Anterior cingulate cortex (tissue), 58 donors: ENCODE data around the gene POTEJ.
"Not testable (repeated sequence)": the region's sequence is repeated elsewhere in the genome, so short reads cannot be mapped to it uniquely, and the experiment has no call there.

ENCODE experiments used
- DNase-seq, 58 donors: peaks; one replicate each; lab custom pipeline; 2025; lab: John Stamatoyannopoulos, UW

POTEJ gene

DNA sequence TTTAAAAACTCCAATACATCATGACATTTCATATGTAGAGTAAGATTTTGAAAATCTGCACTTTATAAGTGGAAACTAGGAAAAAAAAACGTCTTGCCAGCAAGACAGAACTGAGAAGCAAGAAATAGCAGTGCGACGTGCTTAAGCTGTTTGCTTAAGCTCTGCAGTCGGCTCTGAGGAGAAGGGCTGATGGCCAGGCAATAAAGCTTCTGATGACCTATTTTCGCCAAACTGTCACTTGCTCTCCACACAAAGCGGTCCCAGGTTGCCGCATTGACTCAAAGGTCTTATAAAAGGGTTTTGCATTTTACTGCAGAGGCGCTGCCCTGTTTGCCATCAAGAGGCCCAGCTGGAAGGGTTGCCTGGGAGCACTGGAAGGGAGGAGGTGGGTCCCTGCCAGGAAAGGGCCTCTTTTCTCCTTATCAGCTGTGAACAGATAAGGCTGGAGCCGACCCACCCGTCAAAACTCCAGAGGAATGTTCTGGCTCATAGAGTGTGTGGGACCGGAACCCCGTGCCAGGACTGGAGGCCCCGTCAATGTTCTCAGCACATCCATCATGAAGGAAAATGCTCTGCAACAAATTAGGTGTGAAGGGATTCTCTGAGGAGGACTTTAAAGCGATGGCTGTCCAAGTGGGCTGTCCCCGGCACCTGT is 9.5 kb upstream of the POTEJ start:
- DNase-seq: not testable (repeated sequence)

DNA sequence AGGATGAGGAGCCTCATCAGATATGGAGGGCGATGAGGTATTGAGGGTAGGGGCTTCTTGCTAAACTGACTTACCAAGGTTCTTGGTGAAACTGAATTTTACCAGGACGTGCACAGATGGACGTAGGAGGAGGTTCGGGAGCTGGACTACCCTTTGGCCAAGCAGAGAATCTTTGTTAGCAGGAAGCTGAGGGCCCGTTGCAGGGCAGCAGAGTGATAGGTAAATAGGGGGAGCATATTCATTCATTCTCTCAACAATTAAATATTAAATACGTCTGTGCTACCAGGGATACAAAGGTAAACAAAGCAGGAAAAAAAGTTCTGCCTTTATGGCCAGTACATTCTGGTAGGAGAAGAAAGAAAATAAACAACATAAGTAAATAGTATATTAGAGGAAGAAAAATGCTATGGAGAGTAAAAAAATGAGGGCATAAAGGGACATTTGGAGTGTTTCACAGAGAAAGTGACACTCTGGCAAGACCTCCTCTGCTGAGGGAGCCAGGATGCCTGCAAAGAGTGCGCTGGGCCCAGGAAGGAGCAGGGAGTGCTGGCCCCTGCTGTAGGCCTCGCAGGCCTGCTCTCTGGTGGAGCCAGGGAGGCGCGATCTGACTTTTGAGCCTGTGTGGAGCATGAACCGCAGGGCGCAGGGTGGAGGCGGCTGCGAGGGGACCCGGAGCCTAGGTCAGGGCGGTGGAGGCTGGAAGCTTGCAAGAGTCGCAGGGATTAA is 2.8 kb upstream of the POTEJ start:
- not testable (repeated sequence) for DNase-seq

DNA sequence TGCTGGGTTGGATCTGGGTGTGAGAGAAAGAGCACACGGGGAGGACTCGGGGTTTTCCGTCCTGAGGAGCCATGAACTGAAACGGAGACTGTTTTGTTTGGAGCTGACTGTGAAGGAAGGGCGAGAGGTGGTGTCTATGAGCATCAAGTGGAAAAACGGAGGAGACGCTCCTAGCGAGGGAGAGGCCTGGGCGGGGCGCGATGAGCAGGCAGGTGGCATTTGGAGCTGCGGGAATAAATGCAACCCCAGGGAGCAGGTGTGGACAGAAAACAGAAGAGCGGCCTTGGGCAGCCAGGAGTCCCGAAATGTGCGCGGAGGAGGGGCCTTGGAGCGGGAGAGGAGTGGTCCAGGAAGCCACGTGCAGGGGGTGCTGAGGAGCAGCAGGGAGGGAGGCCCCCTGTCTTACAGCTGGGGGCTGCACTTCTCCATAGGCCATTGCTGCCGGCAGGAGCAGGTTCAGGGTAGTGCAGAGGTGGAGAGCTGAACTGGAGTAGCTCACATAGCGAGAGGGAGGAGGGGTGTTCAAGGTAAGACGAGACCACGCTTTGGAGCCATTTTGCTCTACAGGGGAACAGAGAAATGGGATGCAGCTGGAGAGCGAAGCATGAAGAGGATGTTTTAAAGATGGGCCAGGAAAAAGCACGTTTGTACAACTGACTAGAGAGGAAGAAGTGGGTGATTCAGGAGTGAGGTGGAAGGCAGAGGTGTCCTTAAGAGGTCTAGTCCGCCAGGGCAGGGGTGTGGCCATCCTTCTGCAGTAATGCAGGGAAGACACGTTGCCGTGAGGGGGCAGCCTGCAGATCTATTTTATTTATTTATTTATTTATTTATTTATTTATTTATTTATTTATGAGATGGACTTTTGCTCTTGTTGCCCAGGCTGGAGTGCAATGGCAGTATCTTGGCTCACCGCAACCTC is 2.0 kb upstream of the POTEJ start:
- DNase-seq: not testable (repeated sequence)

DNA sequence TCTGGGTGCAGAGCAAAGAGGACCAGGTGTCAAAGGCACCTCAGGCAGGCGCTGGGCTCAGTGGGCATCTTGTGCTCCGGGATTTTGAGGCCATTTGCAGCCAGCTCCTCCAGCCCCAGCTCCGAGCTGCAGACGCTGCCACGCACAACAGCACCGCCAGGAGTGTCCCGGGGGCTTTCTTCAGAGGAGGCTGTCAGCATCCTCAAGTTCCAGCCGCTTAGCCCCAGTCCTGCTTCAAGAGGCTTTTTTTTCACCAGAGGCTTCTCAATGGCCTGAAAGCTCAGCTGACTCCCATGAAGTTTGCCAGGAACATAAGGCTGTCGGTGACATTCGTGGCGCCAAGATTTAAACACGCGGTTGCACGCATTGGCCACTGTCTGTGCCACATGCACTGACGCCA is 754 bp upstream of the POTEJ start:
- not testable (repeated sequence) for DNase-seq

DNA sequence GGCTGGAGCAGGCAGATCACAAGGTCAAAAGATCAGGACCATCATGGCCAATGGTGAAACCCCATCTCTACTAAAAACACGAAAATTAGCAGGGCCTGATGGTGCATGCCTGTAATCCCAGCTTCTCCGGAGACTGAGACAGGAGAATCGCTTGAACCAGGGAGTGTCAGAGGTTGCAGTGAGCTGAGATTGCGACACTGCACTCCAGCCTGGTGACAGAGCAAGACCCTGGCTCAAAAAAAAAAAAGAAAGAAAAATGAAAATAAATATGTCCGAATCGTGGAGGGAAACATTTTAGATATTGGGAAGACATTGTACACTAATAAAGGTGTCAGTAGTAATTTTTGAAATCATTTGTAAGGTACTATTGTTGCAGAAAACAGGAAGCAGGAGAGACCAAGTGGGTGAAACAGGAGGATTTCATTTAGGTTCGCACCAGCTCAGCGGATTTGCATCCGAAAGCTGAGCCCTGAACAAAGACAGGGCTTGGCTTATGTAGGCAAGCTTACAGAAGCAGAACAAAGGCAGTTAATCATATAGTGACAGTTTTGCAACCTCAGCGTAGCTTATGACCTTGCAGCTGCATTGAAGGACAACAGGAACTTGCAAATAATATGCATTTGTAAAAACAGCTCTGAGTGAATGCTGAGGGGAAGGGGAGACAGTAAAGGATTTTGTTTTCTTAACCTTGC is 17.7 kb downstream of the POTEJ start:
- DNase-seq: not testable (repeated sequence)

DNA sequence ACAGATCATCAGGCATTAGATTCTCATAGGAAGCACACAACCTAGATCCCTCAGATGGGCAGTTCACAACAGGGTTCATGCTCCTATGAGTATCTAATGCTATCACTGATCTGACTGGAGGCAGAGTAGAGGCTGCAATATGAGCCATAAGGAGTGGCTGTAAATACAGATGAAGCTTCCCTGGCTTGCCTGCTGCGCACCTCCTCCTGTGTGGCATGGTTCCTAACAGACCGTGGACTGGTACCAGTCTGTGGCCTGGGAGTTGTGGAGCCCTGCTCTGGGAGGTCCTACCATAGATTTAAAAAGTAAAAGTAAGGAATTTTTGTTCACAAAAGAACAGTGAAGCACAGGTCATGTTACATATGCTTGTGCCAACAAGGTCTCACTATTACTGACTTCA is 27.7 kb downstream of the POTEJ start:
- not testable (repeated sequence) for DNase-seq

DNA sequence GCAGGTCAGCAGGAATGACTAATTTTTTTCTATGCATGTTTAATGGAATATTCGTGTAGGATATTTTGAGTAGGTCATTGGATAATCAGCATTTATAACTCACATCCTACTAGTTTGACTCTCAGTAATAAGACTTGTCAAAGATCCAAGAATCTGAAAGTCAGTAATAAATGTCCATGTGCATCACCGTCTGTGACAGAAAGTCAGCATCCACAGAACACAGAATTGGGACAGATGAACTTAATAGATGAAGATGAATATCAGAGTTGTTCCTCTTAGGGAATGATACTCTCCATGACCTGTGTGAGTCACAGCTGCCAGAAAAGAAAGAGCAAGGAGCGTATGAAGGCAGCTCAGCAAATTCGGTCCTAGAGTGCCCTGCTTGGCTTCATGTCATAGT is 30.4 kb downstream of the POTEJ start:
- not testable (repeated sequence) for DNase-seq

DNA sequence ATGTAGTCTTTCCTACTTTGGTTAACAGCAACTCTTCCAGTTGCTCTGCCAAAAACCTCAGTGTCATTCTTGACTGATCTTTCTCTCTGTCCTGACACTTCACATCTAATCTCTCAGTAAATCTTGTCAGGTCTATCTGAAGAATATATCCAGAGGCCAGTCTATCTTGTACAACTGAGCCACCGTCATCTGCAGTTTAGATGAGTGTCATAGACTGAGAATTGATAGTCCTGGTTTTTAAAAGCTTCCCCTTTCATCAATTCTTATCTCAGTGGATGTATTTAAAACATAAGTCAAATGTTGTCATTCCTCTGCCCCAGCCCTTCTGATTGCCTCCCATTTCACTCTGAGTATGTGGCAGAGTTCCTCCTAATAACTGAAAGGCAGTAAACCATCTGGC is 38.0 kb downstream of the POTEJ start:
- not testable (repeated sequence) for DNase-seq

DNA sequence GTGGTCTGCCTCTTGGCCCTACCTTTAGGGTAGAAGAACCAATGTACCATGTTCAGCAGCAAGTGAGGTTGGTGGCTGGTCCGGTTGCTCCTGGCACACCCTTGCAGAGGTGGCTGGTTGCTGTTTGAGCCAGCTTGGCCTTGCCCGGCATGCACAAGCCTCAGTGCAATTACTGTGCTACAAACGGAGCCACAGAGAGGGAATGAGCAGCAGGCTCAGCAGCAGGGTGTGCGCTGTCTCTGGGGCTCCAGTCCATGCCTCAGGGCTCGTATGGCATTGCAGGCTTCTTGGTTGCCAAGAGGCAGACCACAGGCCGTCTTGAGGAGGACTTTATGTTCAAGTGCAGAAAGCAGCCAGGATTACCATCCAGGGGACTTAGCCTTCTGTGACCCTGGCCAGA is 53.3 kb downstream of the POTEJ start:
- DNase-seq: not testable (repeated sequence)

DNA sequence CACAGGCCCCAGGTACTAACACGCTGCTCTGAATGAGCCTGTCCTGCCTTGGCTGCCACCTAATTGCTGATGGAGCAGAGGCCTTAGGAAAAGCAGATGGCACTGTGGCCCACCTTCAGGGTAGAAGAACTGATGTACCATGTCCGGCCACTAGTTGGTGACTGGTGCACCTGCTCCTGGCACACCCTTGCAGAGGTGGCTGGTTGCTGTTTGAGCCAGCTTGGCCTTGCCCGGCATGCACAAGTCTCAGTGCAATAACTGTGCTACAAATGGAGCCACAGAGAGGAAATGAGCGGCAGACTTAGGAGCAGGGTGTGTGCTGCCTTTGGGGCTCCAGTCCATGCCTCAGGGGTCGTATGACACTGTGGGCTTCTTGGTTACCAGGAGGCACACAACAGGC is 54.4 kb downstream of the POTEJ start:
- DNase-seq: not testable (repeated sequence)

DNA sequence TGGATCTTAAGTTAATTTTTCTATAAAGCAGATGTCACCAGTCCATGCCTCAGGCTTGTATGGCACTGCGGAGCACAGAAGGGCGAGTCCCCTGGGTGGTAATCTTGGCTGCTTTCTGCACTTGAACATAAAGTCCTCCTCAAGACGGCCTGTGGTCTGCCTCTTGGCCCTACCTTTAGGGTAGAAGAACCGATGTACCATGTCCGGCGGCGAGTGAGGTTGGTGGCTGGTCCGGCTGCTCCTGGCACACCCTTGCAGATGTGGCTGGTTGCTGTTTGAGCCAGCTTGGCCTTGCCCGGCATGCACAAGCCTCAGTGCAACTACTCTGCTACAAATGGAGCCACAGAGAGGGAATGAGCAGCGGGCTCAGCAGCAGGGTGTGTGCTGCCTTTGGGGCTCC is 56.3 kb downstream of the POTEJ start:
- not testable (repeated sequence) for DNase-seq

DNA sequence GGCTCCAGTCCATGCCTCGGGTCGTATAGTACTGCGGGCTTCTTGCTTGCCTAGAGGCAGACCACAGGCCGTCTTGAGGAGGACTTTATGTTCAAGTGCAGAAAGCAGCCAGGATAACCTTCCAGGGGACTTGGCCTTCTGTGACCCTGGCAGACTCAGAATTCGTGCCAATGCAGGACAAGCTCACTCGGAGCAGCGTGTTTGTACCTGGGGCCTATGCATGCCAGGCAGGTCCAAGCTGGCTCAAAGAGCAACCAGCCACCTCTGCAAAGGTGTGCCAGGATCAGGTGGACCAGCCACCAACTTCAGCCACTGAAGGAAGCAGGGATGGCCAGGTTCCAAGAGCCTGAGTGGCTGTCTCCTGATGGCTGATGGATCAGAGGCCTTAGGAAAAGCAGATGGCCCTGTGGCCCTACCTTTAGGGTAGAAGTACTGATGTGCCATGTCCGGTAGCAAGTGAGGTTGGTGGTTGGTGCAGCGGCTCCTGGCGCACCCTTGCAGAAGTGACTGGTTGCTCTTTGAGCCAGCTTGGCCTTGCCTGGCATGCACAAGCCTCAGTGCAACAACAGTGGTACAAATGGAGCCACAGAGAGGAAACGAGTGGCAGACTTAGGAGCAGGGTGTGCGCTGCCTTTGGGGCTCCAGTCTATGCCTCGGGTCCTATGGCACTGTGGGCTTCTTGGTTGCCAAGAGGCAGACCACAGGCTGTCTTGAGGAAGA is 58.9 kb downstream of the POTEJ start:
- not testable (repeated sequence) for DNase-seq

DNA sequence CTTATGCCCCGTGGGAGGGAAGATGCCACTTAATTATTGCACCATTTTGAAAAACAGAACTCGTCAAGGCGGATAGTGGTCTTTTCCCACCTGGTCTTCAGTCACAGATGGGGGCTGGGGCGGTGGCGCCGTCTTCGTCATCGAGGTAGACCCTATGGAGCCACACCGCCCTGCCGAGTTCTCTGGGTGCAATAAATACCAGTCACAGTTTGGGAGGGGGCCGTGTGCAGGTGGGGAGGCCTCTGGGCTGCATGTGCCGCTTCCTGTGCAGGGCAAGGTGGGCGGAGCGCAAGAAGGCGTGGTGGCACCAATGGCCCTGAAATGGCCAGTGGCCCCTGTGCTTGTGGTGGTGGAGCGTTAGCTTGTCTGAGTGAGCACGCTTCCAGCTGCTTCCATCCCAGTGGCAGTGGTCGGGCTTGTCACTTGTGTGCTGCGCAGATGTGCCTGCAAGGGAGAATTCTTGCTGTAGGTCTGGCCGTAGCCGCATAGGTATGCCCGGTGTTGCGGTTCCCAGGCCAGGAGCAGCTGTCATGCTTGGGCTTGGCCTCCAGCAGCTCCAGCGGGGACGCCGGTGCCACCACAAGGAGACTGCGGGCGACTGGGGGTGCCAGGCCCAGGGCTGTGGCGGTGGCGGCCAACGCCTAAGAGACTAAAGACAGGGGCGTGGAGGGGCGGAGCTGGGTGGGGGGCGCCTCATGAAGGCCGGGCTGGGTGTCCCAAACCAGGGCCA is 81.0 kb downstream of the POTEJ start:
- not testable (repeated sequence) for DNase-seq

DNA sequence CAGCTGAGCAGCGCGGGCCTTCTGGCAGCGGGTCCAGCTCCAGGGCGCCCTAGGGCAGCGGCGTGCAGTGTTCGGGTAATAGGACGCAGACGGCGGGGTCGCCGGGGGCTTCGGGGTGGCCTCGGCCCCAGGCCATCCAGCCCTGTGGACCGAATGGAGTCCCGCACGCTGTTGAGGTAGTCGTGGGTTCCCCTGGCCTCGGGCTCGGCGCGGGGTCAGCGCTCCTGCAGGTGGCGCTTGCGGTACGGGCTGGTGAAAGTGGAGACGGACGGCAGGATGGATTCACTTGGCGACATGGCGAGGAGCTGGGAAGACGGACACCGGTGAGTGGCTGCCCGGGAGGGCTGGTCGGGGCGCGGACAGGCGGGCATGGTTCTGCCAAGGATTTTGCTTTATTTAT is 82.2 kb downstream of the POTEJ start:
- not testable (repeated sequence) for DNase-seq

DNA sequence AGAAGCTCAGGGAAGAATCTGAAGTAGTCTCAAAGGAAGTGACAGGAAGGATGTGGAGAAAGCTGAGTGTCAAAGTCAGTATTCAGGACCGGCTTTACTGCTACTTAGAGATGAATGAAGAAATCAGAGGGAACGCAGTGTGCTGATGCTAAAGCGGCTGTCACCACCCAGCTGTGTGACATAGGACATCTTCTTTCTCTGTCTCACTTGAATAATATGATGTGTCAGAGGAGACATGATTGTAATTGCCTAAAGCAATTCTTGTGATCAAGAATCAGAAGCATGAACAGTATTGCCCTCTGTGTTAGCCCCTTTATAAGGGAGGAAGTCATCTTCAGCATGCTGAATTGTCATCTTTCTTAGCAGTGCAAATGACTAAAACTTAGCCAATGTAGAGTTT is 92.0 kb downstream of the POTEJ start:
- DNase-seq: not testable (repeated sequence)
